ENCODE data around the gene MT1A. TPM values are rescaled to one million over a fixed set of nuclear protein-coding genes. Genes with fewer than 3 reads are reported as not detected.
A peak's percentile ranks its signal among the peaks of the same experiment; 100 is the strongest.

Gene MT1A
- not detected in 2 replicates for total RNA-seq (2022)
- not detected for Bru-seq, nascent RNA
- BruChase-seq, experiment 1, labeled RNA remaining after a 6-hour chase, result not detected
- not detected for BruChase-seq, experiment 2, labeled RNA remaining after a 2-hour chase
- long read RNA-seq, partial matches to known transcripts, result 0 of 1 reads
- long read RNA-seq, other reads (novel, unspliced or antisense), result 0 of 1 reads

DNA sequence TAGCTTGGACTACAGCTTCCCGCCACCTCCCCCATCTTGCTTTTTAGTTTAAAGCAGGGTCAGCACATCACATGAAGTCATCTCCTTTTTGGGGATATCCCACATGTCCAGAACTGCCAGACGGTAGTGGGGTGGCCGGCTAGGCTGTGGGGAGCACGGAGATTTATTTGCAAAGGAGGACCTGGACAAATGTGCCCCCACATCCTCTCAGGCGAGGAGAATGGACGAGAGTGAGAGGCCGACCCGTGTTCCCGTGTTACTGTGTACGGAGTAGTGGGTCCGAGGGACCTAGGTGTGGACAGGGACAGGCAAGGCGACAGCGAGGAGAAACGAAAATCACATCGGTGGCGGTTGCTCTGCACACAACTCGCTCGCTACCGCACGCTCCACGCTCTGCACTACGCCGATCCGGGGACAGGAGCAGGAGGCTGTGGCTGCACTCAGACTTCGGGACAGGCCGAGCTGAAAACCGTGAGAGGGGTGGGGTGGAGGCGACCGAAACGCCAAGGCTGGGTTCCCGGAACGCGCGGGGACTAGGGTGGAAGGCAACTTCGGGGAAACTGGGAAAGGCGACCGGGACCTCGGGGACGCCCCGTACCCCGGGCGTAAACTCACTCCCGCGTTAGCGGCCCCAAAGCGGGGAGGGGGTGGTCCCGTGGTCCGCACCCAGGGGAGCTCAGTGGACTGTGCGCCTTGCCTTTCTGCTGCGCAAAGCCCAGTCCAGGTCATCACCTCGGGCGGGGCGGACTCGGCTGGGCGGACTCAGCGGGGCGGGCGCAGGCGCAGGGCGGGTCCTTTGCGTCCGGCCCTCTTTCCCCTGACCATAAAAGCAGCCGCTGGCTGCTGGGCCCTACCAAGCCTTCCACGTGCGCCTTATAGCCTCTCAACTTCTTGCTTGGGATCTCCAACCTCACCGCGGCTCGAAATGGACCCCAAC is at the start of gene MT1A:
Gene MT1A, plus strand, starts transcription at position 853 of the 937 bp plus-strand sequence. Its CDS starts 73 bp downstream, at position 926.
- peaks cover 14% of the 10 kb centered on the region for H3K36me3 Mint-ChIP-seq (ENCODE audit: insufficient read depth, unreplicated experiment)
- CTCF ChIA-PET, result no interaction called here
- TF ChIP-seq CTCF (IDR thresholded peaks at IDR 0.05; ENCODE audit: unreplicated experiment), result no peak
- H3K27ac Mint-ChIP-seq (ENCODE audit: unreplicated experiment), result no peak within 1 kb of the TSS
- H3K27me3 Mint-ChIP-seq (ENCODE audit: unreplicated experiment), result peaks cover 99% of the 10 kb centered on the region
- peak; percentile 50 for DNase-seq
- intact Hi-C loops (cut with micrococcal nuclease; ENCODE audit: unreplicated experiment), result no loop called here
- BruUV-seq (replicated peaks), result no TSS peak
- peak within 1 kb of the TSS; percentile 72 for H3K4me3 Mint-ChIP-seq (ENCODE audit: low read depth, unreplicated experiment)
- H3K9me3 Mint-ChIP-seq (ENCODE audit: low read depth, unreplicated experiment), result no peaks in the 10 kb centered on the region
- peaks cover 17% of the 10 kb centered on the region for H3K4me1 Mint-ChIP-seq (ENCODE audit: low read depth, unreplicated experiment)

DNA sequence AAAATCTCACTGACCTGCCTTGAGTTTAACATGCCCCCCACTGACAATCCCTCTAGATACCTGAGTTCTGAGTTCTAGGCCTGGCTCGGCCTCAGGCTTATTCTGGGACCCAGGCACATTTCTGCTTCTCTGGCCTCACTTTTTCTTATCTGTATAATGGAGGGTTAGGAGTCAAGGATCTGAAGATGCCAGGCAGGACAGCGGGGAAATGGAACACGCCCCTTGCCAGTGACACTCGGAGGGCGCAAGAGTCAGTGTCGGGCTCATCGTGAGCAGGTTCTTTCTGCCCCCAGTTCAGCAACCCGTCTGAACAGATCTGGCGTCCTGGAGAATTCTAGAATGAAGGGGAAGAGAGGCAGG is 49.7 kb upstream of the MT1A start:
- no peak for DNase-seq
- Mint-ChIP-seq H3K27ac (ENCODE audit: unreplicated experiment) (no peak overlapping the region), H3K4me3 (ENCODE audit: low read depth, unreplicated experiment) (no peak overlapping the region), H3K9me3 (ENCODE audit: low read depth, unreplicated experiment) (no peaks in the 10 kb centered on the region), H3K4me1 (ENCODE audit: low read depth, unreplicated experiment) (no peaks in the 10 kb centered on the region), H3K36me3 (ENCODE audit: insufficient read depth, unreplicated experiment) (no peaks in the 10 kb centered on the region), H3K27me3 (ENCODE audit: unreplicated experiment) (peaks cover 86% of the 10 kb centered on the region)
- TF ChIP-seq CTCF (IDR thresholded peaks at IDR 0.05; ENCODE audit: unreplicated experiment), result no peak
- CTCF ChIA-PET, result no interaction called here
- intact Hi-C loops (cut with micrococcal nuclease; ENCODE audit: unreplicated experiment), result no loop called here
- BruUV-seq (replicated peaks), result no TSS peak

GRCh38 chr16:56589141-56590039 is 49.1 kb upstream of the MT1A start, which contains the start of gene MT3:
Gene MT3 (plus strand): TSS chr16:56589528. CDS start chr16:56589591, 63 bp downstream.
- Mint-ChIP-seq H3K36me3 (ENCODE audit: insufficient read depth, unreplicated experiment) (no peaks in the 10 kb centered on the region), H3K4me3 (ENCODE audit: low read depth, unreplicated experiment) (peak within 1 kb of the TSS; percentile 24), H3K4me1 (ENCODE audit: low read depth, unreplicated experiment) (no peaks in the 10 kb centered on the region), H3K9me3 (ENCODE audit: low read depth, unreplicated experiment) (no peaks in the 10 kb centered on the region), H3K27ac (ENCODE audit: unreplicated experiment) (no peak within 1 kb of the TSS), H3K27me3 (ENCODE audit: unreplicated experiment) (peaks cover 80% of the 10 kb centered on the region)
- CTCF ChIA-PET, result no interaction called here
- intact Hi-C loops (cut with micrococcal nuclease; ENCODE audit: unreplicated experiment), result no loop called here
- no peak for TF ChIP-seq CTCF (IDR thresholded peaks at IDR 0.05; ENCODE audit: unreplicated experiment)
- DNase-seq, result no peak
- BruUV-seq (replicated peaks), result no TSS peak

- intact Hi-C loops (cut with micrococcal nuclease; ENCODE audit: unreplicated experiment), result no loop called here
- no TSS peak for BruUV-seq (replicated peaks)
- no peak for TF ChIP-seq CTCF (IDR thresholded peaks at IDR 0.05; ENCODE audit: unreplicated experiment)
- CTCF ChIA-PET, result interaction anchor here (0.6 to 0.9 kb wide), 2 partner anchors 62 to 298 kb away, joined by 3 to 7 read pairs; no protein-coding TSS in a partner anchor
- Mint-ChIP-seq H3K4me1 (ENCODE audit: low read depth, unreplicated experiment) (no peaks in the 10 kb centered on the region), H3K36me3 (ENCODE audit: insufficient read depth, unreplicated experiment) (no peaks in the 10 kb centered on the region), H3K9me3 (ENCODE audit: low read depth, unreplicated experiment) (no peaks in the 10 kb centered on the region), H3K4me3 (ENCODE audit: low read depth, unreplicated experiment) (no peak overlapping the region), H3K27me3 (ENCODE audit: unreplicated experiment) (peaks cover 67% of the 10 kb centered on the region), H3K27ac (ENCODE audit: unreplicated experiment) (no peak overlapping the region)
- DNase-seq, result no peak
Measured at GRCh38 chr16:56591377-56592060, 46.9 kb upstream of the MT1A start.
